GM19193 (cell line): ENCODE results near the gene GABBR2.

Source experiments
- POLR2A ChIP-seq: IDR thresholded peaks from 4 replicates; pipeline ENCODE4 v1.6.1; 2011; ENCODE audit not compliant: insufficient read depth, insufficient read length; ENCODE audit errors: extremely low read depth

Gene GABBR2

DNA sequence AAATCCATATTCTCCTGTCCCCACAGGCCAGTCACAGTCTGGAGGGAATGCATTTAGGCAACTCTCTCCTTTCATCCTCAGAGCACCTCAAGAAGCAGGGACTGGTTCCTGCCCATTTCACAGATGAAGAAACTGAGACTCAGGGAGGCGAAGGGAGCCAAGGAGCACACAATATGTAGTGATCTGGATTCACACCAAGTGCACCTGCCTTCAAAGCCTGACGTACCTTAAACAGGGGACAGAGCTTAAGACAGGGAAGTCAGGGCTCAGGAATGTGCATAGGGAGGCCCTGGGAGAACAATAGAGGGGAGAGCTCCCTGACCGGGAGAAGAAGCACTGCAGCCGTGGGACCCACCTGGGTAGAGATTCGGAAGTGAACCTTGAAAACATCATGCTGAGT is 83.0 kb downstream of the GABBR2 start:
- TF ChIP-seq POLR2A = no peak

DNA sequence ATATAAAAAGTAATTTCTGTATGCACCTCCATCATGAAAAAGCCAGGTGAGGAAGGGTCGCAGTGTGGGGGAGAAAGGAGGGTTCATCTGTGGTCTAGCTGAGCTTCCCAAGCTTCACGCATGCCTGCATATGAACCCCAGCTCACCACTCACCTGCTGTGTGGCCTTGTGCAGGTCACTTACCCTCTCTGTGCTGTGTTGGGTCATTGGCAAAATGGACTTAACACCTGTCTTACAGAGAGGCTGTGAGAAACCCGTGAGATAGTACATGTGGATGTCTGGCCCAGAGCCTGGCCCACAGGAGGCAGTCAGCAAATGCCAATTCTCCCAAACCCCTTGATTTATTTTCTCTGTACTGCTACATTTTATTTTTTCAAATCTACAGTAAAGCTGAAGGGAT is 88.9 kb downstream of the GABBR2 start:
- TF ChIP-seq POLR2A = no peak

DNA sequence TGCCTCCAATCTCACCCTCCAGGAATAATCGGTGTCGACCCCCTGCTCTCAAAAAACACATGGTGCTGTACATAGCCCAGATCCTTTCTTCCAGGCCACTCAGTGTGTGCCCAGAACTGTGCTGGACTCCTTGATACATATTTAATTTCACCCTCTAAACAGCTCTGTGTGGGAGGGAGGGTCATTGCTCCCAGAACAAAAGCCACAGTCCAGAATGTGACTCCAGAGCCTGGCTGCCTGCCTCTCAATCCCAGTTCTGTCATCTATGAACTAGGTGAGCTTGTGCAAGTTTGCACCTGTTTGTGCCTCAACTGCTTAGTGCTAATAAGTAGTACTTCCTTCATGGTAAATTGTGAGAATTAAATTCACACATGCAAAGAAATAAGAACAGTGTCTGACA is 93.1 kb downstream of the GABBR2 start:
- TF ChIP-seq POLR2A = no peak

DNA sequence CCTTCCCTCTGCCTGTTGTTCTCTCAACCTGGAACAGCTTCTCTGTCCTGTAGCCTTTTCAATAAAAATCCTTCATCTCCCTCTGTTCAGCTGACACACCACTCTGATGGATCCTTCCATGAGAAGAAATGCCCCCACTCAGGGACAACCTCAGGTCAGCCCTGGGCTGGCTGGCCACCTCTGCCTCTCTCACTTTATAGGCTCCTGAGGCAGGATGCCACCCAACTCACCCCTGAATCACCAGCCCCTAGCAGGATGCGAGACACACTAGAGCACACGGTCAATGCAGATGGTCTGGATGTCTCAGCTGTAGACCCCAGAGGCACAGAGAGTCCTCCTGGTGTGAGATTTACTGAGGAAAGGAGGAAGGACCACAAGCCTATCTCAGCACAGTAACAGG is 93.8 kb downstream of the GABBR2 start:
- no peak for TF ChIP-seq POLR2A

GRCh38 chr9:98612061-98612752 is 96.5 kb downstream of the GABBR2 start:
- no peak for TF ChIP-seq POLR2A

- no peak for TF ChIP-seq POLR2A
Observed at GRCh38 chr9:98611319-98611718, 97.4 kb downstream of the GABBR2 start.

- TF ChIP-seq POLR2A = no peak
Observed at GRCh38 chr9:98610711-98611110, 98.0 kb downstream of the GABBR2 start.

GRCh38 chr9:98610211-98610610 is 98.5 kb downstream of the GABBR2 start:
- no peak for TF ChIP-seq POLR2A

- no peak for TF ChIP-seq POLR2A
Observed at GRCh38 chr9:98609646-98610045, 99.1 kb downstream of the GABBR2 start.

DNA sequence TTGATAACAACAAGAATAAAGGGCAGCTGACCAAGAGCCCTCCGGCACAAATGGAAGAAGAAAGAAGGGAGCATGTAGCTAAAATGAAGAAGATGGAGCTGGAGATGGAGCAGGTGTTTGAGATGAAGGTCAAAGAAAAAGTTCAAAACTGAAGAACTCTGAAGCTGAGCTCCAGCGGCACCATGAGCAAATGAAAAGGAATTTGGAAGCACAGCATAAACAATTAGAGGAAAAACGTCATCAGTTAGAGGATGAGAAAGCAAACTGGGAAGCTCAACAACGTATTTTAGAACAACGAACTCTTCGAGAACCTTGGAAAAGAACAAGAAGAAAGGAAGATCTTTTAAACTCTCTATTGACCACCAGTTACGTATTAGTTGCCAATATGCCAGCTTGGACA is 100.9 kb downstream of the GABBR2 start:
- TF ChIP-seq POLR2A = no peak

GRCh38 chr9:98607152-98607551 is 101.6 kb downstream of the GABBR2 start:
- TF ChIP-seq POLR2A = no peak

DNA sequence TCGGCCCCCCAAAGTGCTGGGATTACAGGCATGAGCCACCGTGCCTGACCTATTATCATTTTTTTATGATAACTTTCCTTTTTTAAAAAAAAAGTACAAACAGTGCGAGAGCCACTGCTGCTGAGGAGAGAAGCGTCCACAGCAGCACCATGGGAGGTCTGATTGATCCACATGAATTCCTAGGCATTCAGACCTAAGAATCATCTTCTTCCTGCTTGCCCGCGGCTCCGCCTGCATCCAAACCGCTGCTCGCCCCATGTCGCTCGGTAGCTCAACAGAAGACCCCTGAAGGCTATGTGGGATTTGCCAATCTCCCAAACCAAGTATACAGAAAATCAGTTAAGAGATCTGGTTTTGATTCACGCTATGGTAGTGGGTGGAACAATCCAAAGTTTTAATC is 102.0 kb downstream of the GABBR2 start:
- TF ChIP-seq POLR2A = no peak

DNA sequence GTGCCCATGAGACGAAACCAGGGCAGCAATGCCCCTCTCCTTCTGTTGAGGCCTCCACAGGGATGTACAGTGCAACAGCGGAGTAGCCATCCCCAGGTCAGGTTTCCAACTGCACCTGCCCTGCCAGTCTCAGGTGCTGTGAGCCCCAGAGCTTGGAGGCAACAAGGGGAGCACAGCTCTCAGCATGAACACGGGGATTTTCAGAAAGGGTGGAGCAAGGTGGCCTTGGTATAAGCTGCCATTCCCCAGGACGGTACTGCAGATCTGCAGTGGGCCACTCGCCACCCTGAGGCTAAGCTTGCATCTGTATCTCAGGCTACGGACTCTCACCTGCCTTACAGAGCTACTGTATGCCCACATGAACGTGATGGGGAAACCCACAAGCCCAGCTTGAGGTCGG is 103.6 kb downstream of the GABBR2 start:
- no peak for TF ChIP-seq POLR2A

- no peak for TF ChIP-seq POLR2A
Observed at GRCh38 chr9:98603821-98604383, 104.8 kb downstream of the GABBR2 start.

DNA sequence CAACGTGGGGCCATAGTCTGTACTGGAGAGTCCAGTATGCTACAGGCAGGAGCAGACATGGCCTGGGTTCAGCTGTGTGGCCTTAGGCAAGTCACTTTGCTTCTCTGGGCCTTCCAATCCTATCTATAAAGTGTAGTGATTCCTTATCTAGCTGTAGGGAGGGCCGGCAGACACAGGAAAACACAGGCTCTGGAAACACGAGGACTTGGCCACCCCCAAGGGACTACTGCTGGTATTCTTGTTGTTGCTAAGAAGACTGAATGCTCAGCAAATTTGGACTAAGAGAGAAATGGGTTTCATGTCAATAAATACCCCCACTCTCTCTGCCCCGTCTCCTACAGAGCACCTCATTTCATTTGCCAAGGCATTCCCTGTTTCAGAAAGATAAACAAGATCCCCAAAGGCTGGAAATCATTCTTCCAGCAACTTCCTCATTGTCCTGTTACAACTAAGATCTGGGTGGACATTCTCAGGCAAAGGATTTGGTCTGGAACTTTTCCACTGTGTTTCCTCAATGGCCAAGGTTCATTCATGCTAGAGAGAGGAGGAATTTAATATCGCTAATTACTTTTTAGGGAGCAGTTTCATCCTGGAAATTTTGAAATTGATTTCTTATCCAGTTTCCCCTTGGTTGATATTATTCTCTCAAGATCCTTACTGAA is 105.8 kb downstream of the GABBR2 start:
- TF ChIP-seq POLR2A = no peak

- no peak for TF ChIP-seq POLR2A
Observed at GRCh38 chr9:98600631-98601030, 108.1 kb downstream of the GABBR2 start.
